Epithelial cell of esophagus (primary cell): ENCODE results near the gene GOLGA3.
"Not testable (repeated sequence)": the region's sequence is repeated elsewhere in the genome, so short reads cannot be mapped to it uniquely, and the experiment has no call there.

Experiments
- DNase-seq: peaks from one replicate; pipeline ENCODE4 v3.0.0; 2010; ENCODE audit warnings: low read depth
- H3K4me3 ChIP-seq: 2 replicates; pipeline ENCODE4 v1.5.1; 2011; ENCODE audit warnings: mild to moderate bottlenecking, low read length, control low read depth
- TF ChIP-seq, protein P1 (sequence below): IDR thresholded peaks from 2 replicates; pipeline ENCODE4 v1.5.1; 2011; ENCODE audit warnings: low read depth, mild to moderate bottlenecking, low read length, control low read depth, inconsistent platforms; ENCODE audit not compliant: insufficient read depth; ENCODE audit errors: missing control alignments

GOLGA3 gene, protein sequence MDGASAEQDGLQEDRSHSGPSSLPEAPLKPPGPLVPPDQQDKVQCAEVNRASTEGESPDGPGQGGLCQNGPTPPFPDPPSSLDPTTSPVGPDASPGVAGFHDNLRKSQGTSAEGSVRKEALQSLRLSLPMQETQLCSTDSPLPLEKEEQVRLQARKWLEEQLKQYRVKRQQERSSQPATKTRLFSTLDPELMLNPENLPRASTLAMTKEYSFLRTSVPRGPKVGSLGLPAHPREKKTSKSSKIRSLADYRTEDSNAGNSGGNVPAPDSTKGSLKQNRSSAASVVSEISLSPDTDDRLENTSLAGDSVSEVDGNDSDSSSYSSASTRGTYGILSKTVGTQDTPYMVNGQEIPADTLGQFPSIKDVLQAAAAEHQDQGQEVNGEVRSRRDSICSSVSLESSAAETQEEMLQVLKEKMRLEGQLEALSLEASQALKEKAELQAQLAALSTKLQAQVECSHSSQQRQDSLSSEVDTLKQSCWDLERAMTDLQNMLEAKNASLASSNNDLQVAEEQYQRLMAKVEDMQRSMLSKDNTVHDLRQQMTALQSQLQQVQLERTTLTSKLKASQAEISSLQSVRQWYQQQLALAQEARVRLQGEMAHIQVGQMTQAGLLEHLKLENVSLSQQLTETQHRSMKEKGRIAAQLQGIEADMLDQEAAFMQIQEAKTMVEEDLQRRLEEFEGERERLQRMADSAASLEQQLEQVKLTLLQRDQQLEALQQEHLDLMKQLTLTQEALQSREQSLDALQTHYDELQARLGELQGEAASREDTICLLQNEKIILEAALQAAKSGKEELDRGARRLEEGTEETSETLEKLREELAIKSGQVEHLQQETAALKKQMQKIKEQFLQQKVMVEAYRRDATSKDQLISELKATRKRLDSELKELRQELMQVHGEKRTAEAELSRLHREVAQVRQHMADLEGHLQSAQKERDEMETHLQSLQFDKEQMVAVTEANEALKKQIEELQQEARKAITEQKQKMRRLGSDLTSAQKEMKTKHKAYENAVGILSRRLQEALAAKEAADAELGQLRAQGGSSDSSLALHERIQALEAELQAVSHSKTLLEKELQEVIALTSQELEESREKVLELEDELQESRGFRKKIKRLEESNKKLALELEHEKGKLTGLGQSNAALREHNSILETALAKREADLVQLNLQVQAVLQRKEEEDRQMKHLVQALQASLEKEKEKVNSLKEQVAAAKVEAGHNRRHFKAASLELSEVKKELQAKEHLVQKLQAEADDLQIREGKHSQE (N-terminal part only)

GRCh38 chr12:132828706-132829534 lies at the start of gene GOLGA3:
Gene GOLGA3, minus strand, starts transcription at chr12:132828869. Its CDS starts 6,741 bp downstream, at chr12:132822128.
- peak; percentile 95 for DNase-seq
- peak within 1 kb of the TSS; percentile 92 for H3K4me3 ChIP-seq
- TF ChIP-seq, protein P1, sequence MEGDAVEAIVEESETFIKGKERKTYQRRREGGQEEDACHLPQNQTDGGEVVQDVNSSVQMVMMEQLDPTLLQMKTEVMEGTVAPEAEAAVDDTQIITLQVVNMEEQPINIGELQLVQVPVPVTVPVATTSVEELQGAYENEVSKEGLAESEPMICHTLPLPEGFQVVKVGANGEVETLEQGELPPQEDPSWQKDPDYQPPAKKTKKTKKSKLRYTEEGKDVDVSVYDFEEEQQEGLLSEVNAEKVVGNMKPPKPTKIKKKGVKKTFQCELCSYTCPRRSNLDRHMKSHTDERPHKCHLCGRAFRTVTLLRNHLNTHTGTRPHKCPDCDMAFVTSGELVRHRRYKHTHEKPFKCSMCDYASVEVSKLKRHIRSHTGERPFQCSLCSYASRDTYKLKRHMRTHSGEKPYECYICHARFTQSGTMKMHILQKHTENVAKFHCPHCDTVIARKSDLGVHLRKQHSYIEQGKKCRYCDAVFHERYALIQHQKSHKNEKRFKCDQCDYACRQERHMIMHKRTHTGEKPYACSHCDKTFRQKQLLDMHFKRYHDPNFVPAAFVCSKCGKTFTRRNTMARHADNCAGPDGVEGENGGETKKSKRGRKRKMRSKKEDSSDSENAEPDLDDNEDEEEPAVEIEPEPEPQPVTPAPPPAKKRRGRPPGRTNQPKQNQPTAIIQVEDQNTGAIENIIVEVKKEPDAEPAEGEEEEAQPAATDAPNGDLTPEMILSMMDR, result no peak

- H3K4me3 ChIP-seq, DNase-seq: not testable (repeated sequence)
Observed at GRCh38 chr12:132874620-132875019, 46.0 kb upstream of the GOLGA3 start.

- DNase-seq, result no peak
- TF ChIP-seq, protein P1, result no peak
- no peak overlapping the region for H3K4me3 ChIP-seq
Observed at GRCh38 chr12:132874175-132874574, 45.5 kb upstream of the GOLGA3 start.

GRCh38 chr12:132873724-132874123 lies 45.1 kb upstream of the GOLGA3 start:
- no peak overlapping the region for H3K4me3 ChIP-seq
- TF ChIP-seq, protein P1, result no peak
- no peak for DNase-seq

- TF ChIP-seq, protein P1, result no peak
- no peak for DNase-seq
- H3K4me3 ChIP-seq, result no peak overlapping the region
Observed at GRCh38 chr12:132872975-132873421, 44.3 kb upstream of the GOLGA3 start.

GRCh38 chr12:132872073-132872855 lies 43.6 kb upstream of the GOLGA3 start:
- TF ChIP-seq, protein P1, result no peak
- no peak for DNase-seq
- no peak overlapping the region for H3K4me3 ChIP-seq
